Stromal cell of bone marrow (primary cell): ENCODE data around the gene NECAB3.

Experiments
- DNase-seq: peaks from one replicate; pipeline ENCODE4 v3.0.0-alpha.2; 2012; ENCODE audit warnings: low read depth

The NECAB3 gene

DNA sequence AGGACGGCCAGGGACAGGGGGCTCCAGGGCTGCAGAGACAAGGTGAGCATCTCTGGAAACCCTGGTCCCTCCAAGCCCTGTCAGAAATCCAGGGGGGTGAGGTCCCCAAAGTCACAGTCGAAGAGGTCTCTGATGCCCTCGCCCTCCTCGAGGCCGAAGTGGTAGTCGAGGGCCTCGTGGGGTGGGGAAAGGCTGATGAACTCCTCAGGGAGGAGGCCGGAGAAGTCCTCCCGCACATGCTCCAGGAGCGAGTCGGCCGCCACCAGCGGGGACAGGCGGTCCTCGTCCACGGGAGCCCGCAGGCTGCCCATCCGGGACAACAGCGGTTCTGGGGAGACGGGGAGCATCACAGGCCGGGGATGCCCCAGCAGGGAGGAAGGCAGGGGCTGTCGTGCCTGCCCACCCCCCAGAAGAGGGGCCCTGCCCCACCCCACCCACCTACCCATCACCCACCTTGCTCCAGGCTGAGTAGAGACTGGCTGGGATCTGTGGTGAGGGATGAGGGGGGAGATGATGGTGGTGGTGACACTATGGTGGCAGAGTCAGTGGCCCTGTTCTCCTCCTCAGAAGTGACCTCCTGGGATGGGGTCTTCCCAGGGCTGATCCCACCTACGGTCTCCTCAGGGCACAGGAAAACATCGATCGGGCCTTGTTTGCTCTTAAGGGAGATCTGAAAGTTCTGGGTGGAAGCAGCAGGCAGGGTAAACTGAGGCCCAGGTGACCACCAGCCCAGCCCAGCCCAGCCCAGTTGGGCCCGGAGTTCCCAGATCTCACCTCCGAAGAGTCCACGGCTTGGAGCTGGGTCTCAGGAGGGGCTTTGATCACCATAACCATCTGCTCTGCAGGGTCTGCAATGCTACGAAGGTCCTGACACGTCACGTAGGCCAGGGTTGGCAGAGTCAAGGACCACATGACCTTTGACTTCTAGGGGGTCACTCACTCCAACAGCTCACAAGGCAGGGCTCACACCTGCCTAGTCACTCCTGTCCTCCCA is 2.7 kb upstream of the NECAB3 start:
- no peak for DNase-seq

DNA sequence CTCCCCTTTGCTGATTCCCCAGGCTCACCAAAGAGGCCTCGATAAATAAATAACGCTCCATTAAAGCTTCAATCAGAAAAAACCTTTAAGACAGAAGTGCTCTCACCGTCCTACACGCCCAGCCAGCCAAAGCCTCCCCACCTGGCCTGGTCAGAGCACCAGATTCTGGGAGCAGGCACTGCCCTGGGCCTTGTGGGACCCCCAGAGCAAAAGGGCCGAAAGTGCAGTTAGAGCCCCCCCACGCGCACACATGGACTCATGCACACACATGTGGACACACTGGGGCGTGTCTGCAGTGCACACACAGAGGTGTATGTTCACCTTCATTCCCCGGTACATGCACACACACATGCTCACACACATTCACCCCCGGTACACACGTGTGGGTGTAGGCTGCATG is 1.9 kb upstream of the NECAB3 start:
- no peak for DNase-seq

DNA sequence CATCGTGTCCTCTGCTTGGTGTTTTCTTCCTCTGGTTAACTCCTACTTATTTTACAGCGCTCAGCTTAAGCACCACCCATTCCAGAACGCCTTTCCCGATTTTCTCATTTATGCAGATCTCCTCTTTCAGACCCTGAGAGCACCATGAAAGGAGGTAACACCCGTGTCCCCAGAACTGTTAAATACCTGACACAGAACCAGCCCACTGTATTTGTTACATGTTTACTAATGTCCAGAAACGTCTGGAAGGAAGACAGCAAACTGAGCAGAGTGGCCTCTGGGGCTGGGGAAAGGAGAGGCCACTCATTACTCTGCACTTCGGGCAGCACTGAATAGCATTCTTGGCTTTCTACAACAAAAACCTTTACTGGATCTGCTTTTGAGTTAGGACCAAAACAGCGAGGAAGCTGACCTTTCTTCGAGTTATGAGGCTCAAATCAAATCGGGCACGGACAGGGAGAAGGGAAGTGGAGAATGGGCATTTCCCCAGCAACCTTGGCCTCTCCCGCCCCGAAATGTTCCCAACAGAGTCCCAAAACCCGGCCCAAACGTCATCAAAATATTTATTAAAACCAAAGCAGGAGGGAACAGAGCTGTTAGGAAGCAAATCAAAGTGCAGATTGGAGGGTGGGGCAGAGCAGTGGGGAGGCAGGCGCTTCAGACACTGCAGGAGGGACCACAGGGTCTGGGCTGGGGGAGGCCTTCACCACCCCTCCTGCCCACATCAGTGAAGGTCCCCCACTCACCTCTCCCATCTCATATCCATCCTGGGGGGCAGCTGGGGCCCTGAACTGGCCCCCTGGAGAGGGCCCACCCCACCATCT is 1.1 kb upstream of the NECAB3 start:
- no peak for DNase-seq

DNA sequence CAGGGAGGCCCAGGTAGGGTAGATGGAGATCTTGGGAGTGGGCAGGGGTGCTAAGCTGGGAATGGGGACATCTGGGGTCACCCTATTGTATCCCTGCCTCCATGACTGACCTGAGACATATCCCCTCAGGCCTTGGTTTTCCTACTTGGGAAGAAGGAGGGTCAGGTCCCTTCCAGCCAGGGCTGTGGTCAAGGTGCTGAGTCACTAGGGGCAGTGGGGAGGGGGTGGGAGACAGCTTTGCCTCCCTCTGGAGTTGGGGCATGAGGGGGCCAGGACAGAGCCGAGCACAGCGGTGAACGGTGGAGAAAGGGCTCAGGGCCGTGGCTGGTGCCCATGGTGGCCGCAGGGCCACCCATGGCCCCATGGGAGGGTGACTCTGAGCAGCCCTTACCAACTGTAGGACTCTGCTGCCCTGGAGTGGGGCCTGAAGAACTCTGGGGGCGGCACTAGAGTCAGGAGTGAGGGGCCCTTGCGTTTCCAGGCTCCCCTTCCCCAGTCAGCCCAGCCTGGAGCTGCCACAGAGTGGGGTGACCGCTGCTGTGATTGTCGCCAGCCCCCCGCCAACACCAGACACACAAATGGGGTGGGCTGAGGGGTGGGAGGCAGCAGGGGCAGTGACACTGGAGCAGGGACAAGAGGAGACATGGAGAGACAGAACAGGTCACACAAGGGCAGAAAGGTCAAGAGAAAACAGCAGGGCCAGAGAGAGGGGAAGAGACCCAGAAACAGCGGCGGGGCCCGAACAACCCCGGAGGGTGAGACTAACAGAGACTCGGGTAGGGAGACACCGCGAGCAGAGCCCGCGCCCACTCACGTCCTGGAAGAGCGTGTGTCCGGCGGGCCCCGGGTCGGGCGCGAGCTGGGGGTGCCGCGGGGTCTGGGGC is 576 bp downstream of the NECAB3 start:
- no peak for DNase-seq

DNA sequence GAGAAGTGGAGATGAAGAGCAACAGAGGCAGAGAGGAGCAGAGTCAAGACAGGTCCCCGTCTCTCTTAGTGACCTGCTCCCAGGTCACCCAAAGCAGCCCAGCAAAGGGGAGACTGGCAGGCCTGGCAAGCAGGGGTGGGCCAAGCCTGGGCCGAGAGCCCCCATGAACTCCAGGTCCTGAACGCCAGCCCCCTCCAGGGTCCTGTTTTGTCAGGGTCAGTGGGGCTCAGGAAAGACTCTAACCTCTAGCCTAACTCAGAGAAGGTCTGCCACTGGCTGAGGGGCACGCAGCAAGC is 1.2 kb downstream of the NECAB3 start:
- DNase-seq, result no peak

DNA sequence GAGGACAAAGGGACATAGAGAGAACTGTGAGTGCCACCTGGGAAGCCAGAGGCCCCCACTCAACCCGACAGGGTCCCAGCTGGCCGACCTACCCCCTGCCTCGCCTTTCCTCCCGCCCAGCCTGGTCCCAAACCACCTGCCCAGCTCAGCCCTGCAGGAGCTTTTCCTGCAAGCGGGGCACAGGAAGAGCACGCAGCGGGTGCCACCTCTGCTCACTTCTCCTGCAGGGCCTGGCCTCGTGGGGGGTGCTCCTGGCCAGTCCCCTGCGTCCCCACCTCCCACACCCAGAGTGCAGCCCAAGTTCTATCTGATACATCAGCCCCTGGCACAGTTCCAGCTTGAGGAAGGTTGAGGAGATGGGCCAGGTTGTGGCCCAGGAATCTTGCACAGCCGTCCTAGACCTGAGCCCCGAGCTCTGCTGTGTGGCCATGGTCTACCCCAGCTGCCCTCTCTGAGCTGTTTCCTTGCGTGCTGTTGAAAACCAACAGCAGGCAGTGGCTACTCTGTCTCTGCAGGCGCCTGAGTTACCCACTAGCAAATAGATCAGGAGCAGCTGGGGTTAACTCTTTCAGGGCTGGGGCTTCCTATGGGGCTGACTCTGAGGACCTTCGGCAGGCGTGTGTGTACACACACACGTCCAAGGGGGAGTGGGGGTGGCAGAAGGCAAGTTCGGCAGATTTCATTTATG is 1.7 kb downstream of the NECAB3 start:
- no peak for DNase-seq

DNA sequence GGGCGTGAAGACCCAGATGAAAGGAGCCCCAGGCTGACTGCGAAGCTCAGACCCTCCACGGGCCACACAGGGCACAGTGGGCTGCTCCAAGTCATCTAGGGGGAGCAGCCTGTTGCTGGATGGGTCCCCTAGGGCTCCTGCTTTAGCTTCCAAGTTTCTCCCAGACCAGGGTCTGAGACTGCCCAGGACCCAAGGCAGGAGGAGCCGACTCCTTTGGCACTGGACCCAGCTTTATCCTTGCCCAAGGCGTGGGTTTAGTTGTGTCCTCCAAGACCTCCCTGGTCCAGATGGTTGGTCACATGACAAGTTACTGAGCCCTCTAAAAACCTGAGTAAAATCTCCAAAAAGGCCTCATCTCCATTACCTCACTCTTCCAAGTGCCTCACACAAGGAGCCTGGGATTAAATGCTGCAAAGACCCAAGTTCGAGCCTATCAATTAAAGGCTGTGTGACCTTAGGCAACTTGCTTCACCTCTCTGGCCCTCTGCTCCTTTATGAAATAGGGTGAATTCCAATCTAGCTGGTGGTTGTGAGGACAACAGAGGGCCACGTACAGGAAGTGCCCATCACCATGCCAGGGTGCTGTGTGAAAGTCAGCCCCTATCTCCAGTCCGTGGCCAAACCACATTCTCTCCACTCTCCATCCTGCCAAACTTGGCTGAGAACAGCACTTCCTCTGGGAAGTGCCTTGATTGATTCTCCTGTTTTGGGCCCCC is 2.5 kb downstream of the NECAB3 start:
- no peak for DNase-seq

DNA sequence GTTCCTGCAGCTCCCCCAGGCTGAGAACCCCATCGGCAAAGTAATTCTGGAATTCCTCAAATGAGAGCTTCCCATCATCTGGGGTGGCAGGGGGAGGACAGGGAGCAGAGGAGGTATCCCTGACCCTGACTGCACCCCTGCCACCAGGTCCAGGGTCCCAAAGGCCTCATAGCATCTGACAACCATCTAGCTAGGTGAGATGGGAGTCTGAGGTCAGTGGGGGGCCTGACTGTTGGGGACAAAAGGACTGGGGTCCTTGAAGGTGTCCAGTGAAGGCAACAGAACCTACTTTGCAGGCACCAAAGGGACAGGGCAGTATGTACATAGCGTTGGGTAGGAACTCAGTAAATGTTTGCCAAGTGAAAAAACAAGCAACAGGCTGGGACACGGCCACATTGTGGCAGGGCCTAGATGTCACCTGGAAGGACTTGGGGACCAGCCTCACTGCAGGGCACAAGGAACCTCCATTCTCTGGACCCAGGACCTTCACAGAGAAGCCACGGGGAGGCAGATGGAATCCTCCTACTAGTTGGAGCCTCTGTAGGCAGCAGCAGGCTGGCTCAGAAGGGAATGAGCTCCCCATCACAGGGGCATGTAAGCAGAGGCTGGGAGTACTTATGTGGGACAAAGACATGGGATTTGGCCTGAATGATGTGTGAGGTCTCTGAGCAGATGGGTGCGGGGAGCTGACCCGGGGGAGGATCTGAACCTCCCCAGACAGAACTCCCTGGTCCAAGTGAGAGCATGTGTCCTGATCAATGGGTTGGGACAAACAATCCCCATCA is 3.3 kb downstream of the NECAB3 start:
- DNase-seq, result no peak

DNA sequence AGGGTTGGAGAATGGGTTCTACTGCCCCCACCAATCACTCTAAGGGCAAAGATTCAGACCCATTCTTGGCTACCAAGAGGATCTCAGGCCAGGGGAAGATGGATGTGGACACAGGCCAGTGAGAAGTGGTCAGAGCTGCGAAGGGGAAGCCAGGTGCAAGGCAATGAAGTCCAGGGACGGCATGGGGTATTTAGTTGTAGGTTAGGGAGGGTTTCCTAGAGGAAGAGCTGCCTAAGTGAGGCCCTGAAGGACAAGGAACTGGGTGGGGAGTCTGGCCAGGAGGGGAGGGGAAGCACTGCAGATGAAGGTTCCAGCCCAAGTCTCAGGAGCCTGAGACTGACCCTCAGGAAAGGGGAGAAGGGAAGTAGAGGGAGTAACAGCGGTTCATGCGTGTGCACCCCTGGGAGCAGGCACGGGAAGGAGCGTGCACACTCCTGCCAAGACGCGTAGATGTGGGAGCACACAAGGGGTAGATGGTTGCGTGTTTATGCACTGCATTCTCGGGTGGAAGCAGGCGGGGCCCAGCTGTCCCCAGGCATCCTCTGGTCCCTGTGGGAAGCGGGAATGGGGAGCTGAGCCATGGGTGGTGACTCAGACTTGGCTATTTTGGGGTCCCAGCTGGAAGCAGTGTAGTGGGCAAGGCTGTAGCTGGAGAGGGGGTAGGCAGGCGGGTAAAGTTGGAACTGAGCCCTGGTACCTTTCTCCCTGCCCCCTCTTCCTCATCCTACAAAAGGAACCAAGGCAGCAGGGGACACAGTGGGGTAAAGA is 4.2 kb downstream of the NECAB3 start:
- no peak for DNase-seq

DNA sequence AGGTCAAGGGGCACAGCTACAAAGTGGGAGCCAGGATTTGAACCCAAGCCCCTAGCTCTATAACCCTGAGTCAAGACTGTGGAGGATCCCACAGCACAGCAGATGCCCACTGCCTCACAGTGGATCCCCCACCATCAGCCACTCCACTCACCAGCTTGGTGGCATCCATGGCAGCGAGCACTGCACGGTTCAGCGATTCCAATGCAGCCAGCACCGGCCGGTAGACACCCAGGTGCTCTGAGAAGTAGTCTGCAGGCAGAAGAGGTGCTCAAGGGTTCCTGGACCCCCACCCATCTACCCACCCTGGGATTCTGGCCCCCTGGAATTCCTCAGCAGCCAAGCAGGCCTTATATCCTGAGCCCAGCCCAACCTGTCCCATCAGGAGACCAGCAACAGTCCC is 5.0 kb downstream of the NECAB3 start:
- no peak for DNase-seq

DNA sequence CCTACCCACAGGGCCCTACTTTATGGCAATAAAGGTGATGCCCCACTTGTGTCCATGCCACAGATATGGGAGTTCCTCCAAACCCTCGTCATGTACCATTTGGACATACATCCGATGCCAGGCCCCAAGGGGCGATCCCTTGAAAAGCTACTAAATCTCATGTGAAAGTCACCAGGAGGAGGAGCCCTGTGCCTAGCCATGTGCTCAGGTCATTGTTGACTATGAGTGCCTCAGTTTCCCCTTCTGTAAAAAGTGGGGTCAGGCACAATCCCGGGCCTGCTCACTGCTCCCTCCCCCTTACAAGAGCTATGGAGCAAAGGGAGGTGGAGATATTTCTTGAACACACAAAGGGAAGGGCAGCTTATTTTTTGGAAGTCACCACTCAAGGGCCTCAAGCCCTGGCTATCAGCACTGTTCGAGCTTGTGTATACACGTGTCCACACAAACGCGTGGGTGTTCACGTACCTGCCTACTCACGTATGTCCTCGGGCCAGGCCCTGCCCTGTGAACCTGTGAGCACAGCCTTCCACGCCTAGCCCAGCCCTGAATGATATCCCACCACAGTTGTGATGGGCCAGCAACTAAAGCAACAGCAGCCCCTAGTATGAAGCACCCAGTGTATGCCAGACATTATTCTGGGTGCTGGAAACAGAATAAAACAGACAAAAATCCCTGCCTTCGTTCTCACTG is 5.6 kb downstream of the NECAB3 start:
- DNase-seq, result no peak

DNA sequence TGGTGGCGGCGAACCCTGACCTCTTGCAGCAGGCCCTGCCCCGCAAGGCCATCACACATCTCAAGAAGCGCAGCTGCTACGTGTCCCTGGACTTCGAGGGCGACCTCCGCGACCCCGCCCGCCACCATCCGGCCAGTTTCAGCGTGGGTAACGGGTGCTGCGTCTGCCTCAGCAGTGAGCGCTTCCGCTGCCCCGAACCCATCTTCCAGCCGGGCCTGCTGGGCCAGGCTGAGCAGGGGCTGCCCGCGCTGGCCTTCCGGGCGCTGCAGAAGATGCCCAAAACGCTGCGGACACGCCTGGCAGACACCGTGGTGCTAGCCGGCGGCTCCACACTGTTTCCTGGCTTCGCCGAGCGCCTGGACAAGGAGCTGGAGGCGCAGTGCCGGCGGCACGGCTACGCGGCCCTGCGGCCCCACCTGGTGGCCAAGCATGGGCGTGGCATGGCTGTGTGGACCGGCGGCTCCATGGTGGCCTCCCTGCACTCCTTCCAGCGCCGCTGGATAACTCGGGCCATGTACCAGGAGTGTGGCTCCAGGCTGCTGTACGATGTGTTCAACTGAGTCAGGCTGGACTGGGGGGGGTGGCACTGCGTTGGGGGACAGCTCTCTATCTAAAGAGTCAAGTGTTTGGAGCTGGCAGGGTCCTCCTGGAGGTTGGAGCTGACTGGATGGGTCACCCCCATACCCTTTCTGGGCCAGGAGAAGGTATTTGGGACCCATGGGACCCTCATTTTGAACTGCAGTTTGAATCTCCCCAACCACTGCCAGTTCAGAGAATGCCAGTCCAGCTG is 6.4 kb downstream of the NECAB3 start:
- peak; percentile 55 for DNase-seq

DNA sequence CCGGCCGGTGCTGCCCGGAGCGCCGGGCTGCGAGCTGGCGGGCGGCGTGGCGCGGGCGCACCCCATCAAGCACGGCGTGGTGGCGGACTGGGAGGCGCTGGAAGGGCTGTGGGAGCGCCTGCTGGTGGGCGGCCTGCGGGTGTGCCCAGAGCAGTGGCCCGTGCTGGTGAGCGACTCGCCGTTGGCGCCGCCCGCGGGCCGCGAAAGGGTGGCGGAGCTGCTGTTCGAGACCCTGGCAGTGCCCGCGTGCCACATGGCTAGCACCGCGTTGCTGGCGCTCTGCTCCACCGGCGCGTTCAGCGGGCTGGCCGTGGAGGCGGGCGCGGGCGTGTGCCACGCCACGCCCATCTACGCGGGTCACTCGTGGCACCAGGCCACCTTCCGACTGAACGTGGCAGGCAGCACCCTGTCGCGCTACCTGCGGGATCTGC is 7.0 kb downstream of the NECAB3 start:
- DNase-seq, result no peak

DNA sequence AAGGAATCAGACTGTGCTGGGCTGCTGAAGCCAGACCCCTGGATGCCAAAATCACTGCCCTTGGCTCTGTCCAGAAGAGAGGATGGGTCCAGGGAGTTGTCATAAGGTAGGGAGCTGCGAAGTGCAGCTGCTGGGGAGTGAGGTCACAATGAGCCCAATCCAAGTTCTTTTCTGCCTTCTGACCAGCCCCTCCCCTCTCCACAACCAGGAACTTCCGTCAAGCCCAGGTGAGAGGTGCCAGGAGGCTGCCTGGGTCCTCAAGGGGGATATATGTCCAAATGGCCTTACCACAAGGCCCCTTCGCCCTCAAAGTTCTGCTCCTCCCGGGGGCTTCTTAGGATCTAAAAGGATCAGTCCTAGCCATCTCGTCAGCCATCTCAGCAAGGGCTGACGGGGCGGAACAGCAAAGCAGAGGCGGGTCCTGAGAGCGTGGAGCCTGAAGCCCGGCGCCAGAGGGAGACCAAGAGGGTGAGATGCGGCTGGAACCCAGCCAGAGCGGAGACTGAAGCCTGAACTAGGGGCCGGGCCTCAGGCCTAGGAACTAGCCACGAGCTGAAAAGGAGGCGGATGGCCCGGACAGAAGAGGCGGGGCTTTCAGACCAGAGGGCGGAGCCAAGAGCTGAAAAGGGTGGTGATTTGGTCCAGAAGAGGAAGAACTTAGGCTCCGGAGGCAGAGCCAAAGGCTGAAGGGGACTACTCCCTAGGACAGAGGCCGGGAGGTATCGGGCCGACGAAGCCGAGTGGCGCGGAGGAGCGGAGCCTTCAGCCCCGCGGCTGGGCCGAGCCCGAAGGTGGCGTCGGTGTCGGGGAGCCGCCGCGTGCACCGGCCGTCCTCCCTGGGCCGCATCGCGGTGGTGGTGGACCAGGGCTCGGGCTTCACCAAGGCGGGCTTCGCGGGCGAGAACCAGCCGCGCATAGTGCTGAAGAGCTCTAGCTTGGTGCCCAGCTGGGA is 7.7 kb downstream of the NECAB3 start, which contains the start of gene ACTL10:
Gene ACTL10 (plus strand): TSS at position 651 of the 952 bp plus-strand sequence. CDS start 555 bp downstream, outside the sequence.
- DNase-seq, result peak; percentile 97

DNA sequence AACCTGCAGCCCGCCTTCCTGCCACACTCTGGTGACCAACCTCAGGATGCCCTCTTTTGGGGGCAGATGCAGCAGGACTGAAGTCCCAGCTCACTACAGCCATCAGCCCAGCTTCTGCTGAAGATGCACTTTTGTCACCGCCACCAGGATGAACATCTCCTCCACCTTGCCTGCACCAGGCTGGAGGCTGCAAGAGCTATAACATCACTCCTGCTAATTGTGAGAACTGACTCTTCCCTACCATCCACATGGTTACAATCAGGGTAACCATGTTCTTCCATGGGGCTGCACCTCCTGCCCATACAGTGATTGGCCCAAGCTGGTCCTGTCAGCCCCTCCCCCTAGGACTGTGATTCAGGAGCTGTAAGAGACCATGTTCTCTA is 9.5 kb downstream of the NECAB3 start:
- no peak for DNase-seq

DNA sequence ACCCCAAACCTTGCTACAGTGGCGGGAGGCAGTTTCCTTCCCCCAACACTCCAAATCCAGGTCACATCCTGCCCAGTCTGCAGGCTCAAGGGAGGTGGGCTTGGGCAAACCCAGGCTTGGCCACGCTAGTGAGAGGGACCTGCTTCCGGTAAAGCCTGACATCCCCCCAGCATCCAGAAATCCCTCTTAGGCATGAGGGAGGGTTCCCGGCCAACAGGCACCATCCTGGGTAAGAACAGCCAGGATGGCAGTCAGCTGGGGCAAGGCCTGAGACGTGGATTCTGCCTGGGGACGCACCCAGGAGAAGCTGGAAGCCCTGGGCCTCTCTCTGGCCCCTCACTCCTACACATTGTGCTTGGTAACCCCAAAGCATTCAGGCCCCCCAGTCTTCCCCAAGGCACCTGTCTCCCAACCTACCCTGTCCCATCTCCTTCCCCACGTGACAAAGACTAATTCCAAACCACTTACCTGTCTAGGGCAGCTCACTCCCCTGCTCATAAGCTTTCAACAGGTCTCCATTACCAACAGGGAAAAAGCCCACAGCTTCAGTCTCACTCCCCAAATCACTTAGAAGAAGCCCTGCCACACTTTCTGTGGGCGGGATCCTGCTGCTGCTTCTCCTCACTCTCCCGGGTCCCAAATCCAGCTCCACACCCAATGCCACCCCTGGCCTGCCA is 10.0 kb downstream of the NECAB3 start:
- no peak for DNase-seq
